MCF 10A (cell line): ENCODE results near the gene ABO. TPM values are rescaled to one million over a fixed set of nuclear protein-coding genes. Genes with fewer than 3 reads are reported as not detected.
"Not testable (repeated sequence)": the region's sequence is repeated elsewhere in the genome, so short reads cannot be mapped to it uniquely, and the experiment has no call there.

ENCODE experiments used
- BruUV-seq: library from RNA; stranded (reverse); fragments of 400-500 nt; replicated peaks from 2 replicates; lab custom pipeline; 2021; lab: Mats Ljungman, UMichigan
- CTCF ChIA-PET: fragments of 300-600 bp; sonication (Branson Sonifier 250); formaldehyde crosslinking; extraction: SDS; loops from one replicate; lab custom pipeline; 2021; ENCODE audit warnings: antibody characterized with exemption, inconsistent platforms; lab: Yijun Ruan, JAX
- POLR2A ChIA-PET: fragments of 300-600, 350-650 bp; sonication (Branson Sonifier 250); formaldehyde crosslinking; extraction: SDS; loops from one replicate; lab custom pipeline; 2020; ENCODE audit warnings: antibody characterized with exemption, inconsistent platforms; lab: Yijun Ruan, JAX
- DNase-seq: peaks from one replicate; pipeline ENCODE4 v3.0.0-alpha.2; 2018; ENCODE audit not compliant: unreplicated experiment
- H3K27ac Mint-ChIP-seq: one replicate; pipeline ENCODE4 v1.8.0; 2022; ENCODE audit warnings: mild to moderate bottlenecking, low read depth, mixed read lengths; ENCODE audit not compliant: unreplicated experiment
- H3K27me3 Mint-ChIP-seq: one replicate; pipeline ENCODE4 v1.8.0; 2022; ENCODE audit warnings: mixed read lengths; ENCODE audit not compliant: insufficient read depth, unreplicated experiment
- H3K36me3 Mint-ChIP-seq: one replicate; pipeline ENCODE4 v1.8.0; 2022; ENCODE audit warnings: mild to moderate bottlenecking, moderate library complexity, mixed read lengths; ENCODE audit not compliant: insufficient read depth, unreplicated experiment
- H3K4me1 Mint-ChIP-seq: one replicate; pipeline ENCODE4 v1.8.0; 2022; ENCODE audit warnings: mixed read lengths; ENCODE audit not compliant: insufficient read depth, unreplicated experiment
- H3K4me3 Mint-ChIP-seq: one replicate; pipeline ENCODE4 v1.8.0; 2022; ENCODE audit warnings: mild to moderate bottlenecking, moderate library complexity, mixed read lengths; ENCODE audit not compliant: unreplicated experiment
- H3K9me3 Mint-ChIP-seq: one replicate; pipeline ENCODE4 v1.8.0; 2022; ENCODE audit warnings: mixed read lengths; ENCODE audit not compliant: unreplicated experiment
- intact Hi-C: fragments of 100-400 bp; cut with micrococcal nuclease; formaldehyde crosslinking; loops from 2 replicates; pipeline ENCODE4 v1.14.1; 2022
- total RNA-seq: library from RNA; stranded (reverse); gene quantifications from 2 replicates; pipeline ENCODE4 v1.2.3, GENCODE V29; 2022
- TF ChIP-seq, protein P1 (sequence below): fragments of 200-600 bp; IDR thresholded peaks from one replicate; pipeline ENCODE4 v1.8.0; 2022; ENCODE audit warnings: antibody characterized with exemption, mild to moderate bottlenecking; ENCODE audit not compliant: unreplicated experiment

ABO gene
- total RNA-seq, 1 experiment from 2014 or later = not detected

DNA sequence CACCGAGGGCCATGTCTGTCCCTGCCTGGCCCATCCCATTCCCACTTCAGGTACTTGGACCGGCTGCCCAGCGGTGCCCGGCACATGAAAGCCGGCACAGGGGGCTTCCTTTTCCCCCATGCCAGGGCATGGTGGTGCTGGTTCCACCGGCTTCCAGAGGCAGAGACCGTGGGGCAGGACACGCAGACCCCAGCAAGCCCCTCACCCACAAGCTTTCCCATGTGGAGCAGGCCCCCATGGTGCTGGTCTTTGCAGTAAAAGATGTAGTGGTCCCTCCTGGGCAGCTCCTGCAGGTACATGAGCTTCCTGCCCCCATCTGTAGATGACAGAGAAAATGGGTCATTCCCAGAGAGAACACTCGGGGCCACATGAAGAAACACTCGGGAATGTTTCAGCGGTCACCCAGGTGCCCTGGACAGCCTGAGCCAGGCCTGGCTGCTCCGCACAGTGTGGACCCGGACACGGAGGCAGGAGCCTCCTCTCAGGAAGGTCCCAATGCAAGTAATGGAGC lies 67.9 kb downstream of the ABO start:
- Mint-ChIP-seq H3K4me3 (no peak overlapping the region), H3K9me3 (no peaks in the 10 kb centered on the region), H3K36me3 (peaks cover 6% of the 10 kb centered on the region), H3K27me3 (peaks cover 15% of the 10 kb centered on the region), H3K27ac (no peak overlapping the region), H3K4me1 (no peaks in the 10 kb centered on the region)
- CTCF ChIA-PET = interaction anchor here (1.0 to 1.1 kb wide), 2 partner anchors 9 to 26 kb away, joined by 3 read pairs; no protein-coding TSS in a partner anchor
- BruUV-seq = no TSS peak
- DNase-seq = no peak
- intact Hi-C loops = no loop called here
- TF ChIP-seq, protein P1, sequence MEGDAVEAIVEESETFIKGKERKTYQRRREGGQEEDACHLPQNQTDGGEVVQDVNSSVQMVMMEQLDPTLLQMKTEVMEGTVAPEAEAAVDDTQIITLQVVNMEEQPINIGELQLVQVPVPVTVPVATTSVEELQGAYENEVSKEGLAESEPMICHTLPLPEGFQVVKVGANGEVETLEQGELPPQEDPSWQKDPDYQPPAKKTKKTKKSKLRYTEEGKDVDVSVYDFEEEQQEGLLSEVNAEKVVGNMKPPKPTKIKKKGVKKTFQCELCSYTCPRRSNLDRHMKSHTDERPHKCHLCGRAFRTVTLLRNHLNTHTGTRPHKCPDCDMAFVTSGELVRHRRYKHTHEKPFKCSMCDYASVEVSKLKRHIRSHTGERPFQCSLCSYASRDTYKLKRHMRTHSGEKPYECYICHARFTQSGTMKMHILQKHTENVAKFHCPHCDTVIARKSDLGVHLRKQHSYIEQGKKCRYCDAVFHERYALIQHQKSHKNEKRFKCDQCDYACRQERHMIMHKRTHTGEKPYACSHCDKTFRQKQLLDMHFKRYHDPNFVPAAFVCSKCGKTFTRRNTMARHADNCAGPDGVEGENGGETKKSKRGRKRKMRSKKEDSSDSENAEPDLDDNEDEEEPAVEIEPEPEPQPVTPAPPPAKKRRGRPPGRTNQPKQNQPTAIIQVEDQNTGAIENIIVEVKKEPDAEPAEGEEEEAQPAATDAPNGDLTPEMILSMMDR = no peak
- POLR2A ChIA-PET = no interaction called here

DNA sequence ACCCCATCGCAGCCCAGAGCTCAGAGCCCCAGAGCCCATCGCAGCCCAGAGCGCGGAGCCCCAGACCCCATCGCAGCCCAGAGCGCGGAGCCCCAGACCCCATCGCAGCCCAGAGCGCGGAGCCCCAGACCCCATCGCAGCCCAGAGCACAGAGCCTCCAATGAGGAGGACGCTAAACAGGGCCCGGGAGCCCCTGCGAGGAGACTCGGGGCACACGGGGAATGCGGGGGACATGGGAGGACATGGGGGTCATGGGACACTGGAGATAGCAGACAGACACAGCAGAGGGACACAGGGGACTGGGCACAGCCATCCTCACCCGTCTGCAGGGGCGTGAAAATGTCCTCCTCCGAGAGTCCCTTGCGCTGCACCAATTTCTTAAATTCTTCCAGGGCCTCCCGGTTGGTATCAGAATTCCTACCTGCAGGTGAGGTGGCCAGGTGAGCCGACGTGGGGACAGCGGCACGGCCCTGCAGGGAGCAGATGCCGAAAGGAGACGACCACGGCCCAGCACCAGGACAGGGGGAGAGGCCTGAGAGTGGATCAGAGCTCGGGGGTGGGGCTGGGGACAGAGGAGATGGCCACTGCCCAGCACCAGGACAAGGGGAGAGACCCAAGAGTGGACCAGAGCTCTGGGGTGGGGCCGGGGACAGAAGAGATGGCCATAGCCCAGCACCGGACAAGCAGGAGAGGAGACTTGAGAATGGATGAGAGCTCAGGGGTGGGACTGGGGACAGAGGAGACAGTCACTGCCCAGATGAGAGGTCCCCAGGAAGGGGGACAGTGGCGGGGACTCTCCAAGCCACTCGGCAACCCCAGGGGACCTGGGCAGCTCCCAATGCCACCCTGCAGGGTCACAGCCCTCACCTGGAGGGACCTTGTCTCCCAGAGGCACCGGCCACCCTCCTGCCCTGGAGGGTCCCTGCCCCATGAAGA lies 68.7 kb downstream of the ABO start:
- no peak overlapping the region for H3K4me3 Mint-ChIP-seq
- intact Hi-C loops = no loop called here
- H3K27me3 Mint-ChIP-seq = peaks cover 15% of the 10 kb centered on the region
- POLR2A ChIA-PET = no interaction called here
- peaks cover 6% of the 10 kb centered on the region for H3K36me3 Mint-ChIP-seq
- no peak for DNase-seq
- no peaks in the 10 kb centered on the region for H3K4me1 Mint-ChIP-seq
- no peak overlapping the region for H3K27ac Mint-ChIP-seq
- no peaks in the 10 kb centered on the region for H3K9me3 Mint-ChIP-seq
- TF ChIP-seq, protein P1 = no peak
- BruUV-seq = no TSS peak
- CTCF ChIA-PET = interaction anchor here (1.0 kb wide), 1 partner anchor 26 kb away, joined by 3 read pairs; no protein-coding TSS in a partner anchor

DNA sequence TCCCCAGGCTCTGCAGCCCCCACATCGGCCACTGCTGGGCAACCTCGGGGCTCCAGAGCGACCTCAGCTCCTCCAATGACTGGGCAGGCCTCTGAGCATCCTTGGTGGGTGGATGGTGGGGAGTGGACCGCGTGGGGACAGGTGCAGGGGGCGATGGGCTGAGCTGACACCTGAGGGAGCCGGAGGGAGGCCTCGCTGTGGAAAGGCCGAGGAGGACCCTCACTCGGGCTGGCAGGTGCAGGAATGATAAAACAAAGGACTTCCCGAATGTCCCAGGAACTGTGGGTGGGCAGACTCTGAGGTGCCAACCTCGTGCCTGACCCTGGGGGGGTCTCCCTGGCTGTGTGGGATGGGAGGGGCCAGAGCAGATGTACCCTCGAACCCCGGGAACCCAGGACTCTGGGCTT lies 69.5 kb downstream of the ABO start:
- H3K36me3 Mint-ChIP-seq, BruUV-seq, H3K4me1 Mint-ChIP-seq, H3K9me3 Mint-ChIP-seq, DNase-seq, H3K27ac Mint-ChIP-seq, CTCF ChIA-PET, H3K4me3 Mint-ChIP-seq, intact Hi-C loops: not testable (repeated sequence)
- POLR2A ChIA-PET = interaction anchor here (0.6 kb wide), 1 partner anchor 73 kb away, joined by 3 read pairs; no protein-coding TSS in a partner anchor
- H3K27me3 Mint-ChIP-seq = peaks cover 13% of the 10 kb centered on the region

Other genes with a start within 250 kb of the ABO start
- 53.9 and 55.4 TPM in 2 replicates for gene GTF3C5, start 244.2 kb downstream of the ABO start, total RNA-seq
- 1.4 and 1.9 TPM in 2 replicates for gene CEL, start 213.2 kb downstream of the ABO start, total RNA-seq
- gene RALGDS, start 154.0 kb downstream of the ABO start, total RNA-seq = 14.2 and 15.4 TPM in 2 replicates
- gene GBGT1, start 111.3 kb downstream of the ABO start, total RNA-seq = not detected in 2 replicates
- gene OBP2B, start 66.0 kb downstream of the ABO start, total RNA-seq = not detected in 2 replicates
- 30.2 and 40.5 TPM in 2 replicates for gene SURF6, start 61.0 kb upstream of the ABO start, total RNA-seq
- 29.3 and 32.6 TPM in 2 replicates for gene MED22, start 72.9 kb upstream of the ABO start, total RNA-seq
- gene RPL7A, start 73.0 kb upstream of the ABO start, total RNA-seq = 2,129 and 2,395 TPM in 2 replicates
- 30.8 and 31.2 TPM in 2 replicates for gene SURF1, start 81.3 kb upstream of the ABO start, total RNA-seq
- 28.2 and 39.5 TPM in 2 replicates for gene SURF2, start 81.3 kb upstream of the ABO start, total RNA-seq
- 198 and 226 TPM in 2 replicates for gene SURF4, start 100.9 kb upstream of the ABO start, total RNA-seq
- gene STKLD1, start 101.2 kb upstream of the ABO start, total RNA-seq = 1.3 TPM in 2 replicates
- gene REXO4, start 142.8 kb upstream of the ABO start, total RNA-seq = 26.0 and 38.1 TPM in 2 replicates
- gene ADAMTS13, start 147.2 kb upstream of the ABO start, total RNA-seq = 4.1 and 6.1 TPM in 2 replicates
- 1.5 and 3.4 TPM in 2 replicates for gene CACFD1, start 184.8 kb upstream of the ABO start, total RNA-seq
- 0.32 and 0.42 TPM in 2 replicates for gene SLC2A6, start 203.9 kb upstream of the ABO start, total RNA-seq
- gene MYMK, start 249.8 kb upstream of the ABO start, total RNA-seq = not detected in 2 replicates